ENCODE measurements around the gene PSMG2.
A peak's percentile ranks its signal among the peaks of the same experiment; 100 is the strongest.

The PSMG2 gene

DNA sequence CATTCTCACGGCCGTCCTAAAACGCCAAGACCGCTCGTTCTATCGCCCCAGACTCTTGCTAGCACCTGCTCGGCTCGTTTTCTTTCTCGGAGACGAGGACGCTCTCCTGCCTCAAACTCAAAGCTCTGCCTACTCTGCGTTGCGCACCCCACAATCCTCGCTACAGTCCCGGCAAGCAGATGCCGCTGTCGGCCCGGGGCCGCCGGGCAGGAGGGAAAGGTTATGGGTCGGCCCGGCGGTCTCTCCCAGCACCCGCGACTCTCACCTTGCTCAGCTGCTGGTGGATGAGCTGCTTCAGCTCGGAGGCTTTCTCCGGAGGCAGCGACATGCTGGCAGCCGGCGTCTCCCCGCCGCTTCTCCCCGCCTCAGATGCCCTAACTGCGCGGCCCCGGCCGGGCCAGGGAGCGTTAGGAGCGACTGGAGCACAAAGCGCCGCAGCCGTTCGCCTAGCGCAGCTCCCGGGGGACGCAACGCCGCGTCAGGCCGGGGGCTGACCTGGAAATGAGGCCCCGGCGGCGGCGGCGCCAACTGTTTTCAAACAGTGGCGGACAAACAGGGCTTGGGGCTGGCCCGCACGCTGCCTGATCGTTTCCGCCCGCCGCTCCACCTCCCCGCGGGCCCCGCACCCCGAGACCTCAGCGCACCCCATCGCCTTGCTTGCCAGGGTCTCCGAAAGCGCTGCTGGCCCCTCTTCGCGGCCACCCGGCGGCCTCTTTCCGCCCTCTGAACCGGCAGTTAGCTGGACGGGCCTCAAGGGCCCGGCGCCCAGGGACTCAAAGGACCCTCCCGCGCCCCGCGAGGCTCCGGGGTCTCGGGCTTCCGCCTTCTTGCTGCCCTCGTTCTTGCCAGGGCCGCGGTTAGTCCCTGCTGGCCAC, at the start of gene PSMG2, which contains the start of gene CEP76:
PSMG2 (plus strand) TSS at position 822 of the 875 bp plus-strand sequence. CDS start 66 bp downstream, outside the sequence.
CEP76 (minus strand) TSS at position 503 of the 875 bp plus-strand sequence; CDS start at position 328, 175 bp downstream.
- DNase-seq, result peak; percentile 85

- no peak for DNase-seq
Measured at GRCh38 chr18:12654971-12655370, 47.9 kb upstream of the PSMG2 start.

- no peak for DNase-seq
Measured at GRCh38 chr18:12656605-12656937, 46.3 kb upstream of the PSMG2 start.

DNA sequence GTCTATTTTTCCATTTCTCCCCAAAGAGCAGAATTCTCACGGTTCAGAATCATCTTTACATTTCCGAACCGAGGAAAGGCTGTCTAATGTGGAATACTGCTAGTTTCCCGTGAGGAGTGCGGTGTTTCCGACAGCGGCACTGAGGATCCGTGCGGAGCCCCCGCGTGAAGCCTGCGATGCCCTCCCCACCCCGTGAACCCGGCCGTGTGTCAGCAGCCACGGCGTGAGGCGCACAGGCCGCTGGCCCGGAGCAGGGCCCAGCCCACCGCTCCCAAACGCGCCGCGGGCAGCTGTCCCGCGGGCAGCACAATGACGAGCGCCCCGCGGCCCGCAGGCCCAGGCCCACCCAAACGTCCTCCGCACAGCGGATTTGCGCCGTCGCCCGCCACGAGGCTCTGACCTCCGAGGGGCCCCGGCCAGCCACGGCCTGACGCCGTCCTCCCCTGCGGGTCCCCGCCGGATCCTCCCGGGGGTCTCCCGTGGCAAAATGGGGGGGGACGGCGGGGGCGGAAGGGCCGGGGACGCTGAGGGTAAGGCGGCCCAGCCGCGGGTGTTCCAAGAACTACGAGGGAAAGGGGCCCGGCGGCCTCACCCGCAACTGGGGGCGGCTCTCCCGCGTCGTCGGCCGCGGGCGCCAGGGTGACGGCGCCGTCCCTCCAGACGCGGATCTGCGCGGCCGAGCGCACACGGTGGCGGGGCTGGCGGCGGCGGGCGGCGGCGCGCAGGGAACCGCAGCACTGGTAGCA, 45.7 kb upstream of the PSMG2 start:
- no peak for DNase-seq

GRCh38 chr18:12657684-12658425, 45.0 kb upstream of the PSMG2 start, which contains the start of gene SPIRE1:
Gene SPIRE1 (minus strand): TSS chr18:12658107. CDS start chr18:12657866, 241 bp downstream.
- DNase-seq, result peak; percentile 72

DNA sequence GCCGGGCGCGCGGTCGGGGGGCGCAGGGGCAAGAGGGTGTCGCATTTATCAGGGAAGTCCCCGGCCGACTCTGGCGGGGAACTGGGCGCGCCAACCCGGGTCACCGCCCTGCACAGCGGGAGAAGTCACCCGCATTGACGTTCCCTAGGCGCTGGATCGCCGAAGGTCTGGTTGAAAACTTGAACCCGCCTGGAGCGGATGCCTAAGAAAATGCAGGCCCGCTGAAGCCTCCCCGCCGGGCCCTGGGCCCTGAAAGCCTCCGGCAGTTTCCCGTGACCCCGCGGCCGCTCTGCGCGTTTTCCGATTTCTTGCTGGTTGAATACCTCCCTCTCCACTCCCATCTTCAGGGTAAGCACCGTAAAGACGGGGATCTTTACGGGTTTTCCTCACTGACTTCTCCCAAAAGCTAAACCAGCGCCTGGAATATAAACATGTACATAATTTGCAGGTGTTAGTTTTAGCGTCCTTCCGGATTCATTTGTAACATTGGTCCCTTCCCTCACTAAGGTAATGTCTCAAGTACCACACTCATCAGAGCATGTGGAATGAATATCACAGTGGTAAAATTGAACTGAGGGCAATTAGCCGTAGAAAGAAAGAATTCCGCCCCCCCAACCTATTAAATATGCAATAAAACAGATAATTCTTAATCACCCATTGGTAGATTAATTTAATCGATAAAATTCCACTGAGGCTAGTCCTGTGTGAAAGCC, 44.3 kb upstream of the PSMG2 start:
- peak; percentile 49 for DNase-seq

- peak; percentile 38 for DNase-seq
Measured at GRCh38 chr18:12659904-12660605, 42.8 kb upstream of the PSMG2 start.

DNA sequence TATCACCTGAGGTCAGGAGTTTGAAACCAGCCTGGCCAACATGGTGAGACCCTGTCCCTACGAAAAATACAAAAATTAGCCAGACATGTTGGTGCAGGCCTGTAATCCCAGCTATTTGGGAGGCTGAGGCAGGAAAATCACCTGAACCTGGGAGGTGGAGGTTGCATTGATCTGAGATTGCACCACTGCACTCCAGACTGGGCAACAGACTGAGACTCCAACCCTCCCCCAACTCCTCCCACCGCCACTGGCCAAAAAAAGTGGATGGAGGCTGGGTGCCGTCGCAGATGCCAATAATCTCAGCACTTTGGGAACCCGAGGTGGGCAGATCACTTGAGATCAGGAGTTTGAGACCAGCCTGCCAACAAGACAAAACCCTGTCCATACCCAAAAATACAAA, 34.8 kb upstream of the PSMG2 start:
- no peak for DNase-seq

DNA sequence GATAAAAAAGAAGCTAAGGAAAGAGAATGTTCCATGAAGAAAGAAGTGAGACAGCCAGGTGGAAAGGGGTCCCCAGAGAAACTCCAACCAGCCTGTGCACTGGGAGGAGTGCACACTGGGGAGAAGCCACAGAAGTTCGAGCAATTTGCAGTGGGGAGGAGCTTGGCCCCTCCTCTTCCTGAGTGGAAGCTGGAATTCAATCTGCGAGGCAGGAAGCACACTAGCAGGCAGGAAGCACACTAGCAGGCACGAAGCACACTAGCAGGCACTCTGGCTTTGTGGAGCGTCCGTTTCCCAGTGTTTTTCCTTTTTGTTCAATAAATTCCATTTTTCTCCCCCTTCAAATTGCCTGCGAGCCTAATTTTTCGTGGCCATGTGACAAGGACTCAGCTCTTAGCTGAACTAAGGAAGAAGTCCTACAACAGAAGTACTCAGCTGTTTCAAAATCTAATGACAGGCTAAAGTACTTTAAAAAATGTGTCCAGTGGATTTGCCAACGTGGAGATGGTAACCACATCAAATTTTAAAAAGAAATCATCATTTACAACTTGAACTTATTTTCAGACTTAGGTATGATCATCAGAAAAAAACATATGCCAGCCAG, 23.6 kb upstream of the PSMG2 start:
- DNase-seq, result no peak

- no peak for DNase-seq
Measured at GRCh38 chr18:12686100-12686499, 16.7 kb upstream of the PSMG2 start.

DNA sequence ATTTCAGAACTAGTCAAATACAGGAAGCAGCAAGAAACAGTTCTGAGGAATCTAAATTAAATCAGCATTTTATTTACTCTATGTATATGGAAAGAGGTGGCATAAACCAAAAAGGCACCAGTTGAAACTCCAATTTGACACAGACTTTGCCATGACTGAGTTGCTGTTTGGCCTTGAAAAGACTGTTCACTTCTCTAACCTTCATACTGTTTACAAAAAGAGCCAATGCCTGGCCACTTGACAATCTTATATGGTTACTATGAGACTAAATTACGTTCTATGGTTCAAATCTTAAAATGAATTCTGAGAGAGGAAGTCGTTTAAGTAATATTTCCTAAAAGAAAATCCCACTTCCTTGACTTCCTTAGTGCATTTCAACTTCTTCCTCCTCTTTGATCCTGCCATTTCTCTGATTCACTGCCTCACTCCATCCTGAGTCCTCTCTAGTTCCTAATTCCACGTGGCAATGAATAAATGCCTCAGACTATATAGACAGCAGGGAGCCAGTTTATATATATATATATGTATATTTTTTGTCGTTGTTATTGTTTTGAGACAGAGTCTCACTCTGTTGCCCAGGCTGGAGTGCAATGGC, 13.5 kb upstream of the PSMG2 start:
- DNase-seq, result no peak

GRCh38 chr18:12692206-12692605, 10.6 kb upstream of the PSMG2 start:
- DNase-seq, result no peak

GRCh38 chr18:12694032-12694431, 8.8 kb upstream of the PSMG2 start:
- no peak for DNase-seq

DNA sequence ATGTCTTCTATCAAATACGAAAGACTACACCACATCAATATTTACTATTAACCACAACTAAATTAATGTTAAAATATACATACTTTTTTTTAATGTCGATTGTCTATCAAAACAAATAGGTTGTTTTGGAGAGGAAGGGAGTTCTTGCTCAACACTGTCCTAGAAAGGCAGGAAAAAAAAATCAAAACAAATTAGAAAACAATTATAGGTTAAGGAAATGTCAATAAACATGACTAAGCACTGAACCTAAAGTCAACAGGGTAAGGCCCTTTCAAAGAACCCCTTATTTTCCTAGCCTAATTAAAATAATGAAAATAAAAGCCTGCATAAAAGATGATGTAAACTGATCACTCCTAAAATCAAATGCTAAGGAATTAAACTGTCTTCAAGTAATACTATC, 3.1 kb upstream of the PSMG2 start:
- no peak for DNase-seq

DNA sequence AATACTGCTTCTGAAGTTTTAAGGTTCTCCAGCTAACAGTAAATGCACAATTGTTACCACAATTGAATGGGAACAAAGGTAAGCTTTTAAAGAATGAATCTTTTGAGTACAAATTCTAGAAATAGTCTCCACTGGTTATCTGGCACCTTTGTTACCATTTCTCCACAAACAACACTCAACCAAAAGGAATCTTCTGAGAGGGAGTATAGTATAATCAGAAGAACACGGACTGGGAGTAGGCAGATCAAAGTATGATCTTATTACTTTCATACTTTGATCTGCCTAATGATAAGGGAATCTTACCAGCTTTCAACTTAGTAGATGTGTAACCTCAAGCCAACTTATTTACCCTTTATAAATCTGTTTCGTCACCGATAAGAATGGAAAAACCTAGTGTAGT, 1.7 kb upstream of the PSMG2 start:
- no peak for DNase-seq

- no peak for DNase-seq
Measured at GRCh38 chr18:12703096-12703567, 290 bp downstream of the PSMG2 start.

- DNase-seq, result no peak
Measured at GRCh38 chr18:12703664-12704063, 822 bp downstream of the PSMG2 start.

DNA sequence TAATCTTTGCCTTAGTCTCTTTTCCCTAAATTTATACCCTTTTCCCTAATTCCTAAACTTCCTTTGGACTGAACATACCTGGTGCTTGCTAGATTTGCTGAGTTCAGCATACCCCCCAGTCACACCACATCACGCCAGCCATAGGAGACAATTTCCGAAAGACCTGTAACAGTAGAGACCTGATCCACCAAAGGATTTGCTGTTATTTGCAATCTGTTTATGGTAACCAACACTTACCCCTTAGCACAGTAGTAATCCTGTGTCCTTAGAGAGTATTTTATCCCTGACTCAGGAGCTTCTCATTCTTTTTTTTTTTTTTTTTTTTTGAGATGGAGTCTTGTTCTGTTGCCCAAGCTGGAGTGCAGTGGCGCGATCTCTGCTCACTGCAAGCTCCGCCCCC, 8.6 kb downstream of the PSMG2 start:
- DNase-seq, result no peak

DNA sequence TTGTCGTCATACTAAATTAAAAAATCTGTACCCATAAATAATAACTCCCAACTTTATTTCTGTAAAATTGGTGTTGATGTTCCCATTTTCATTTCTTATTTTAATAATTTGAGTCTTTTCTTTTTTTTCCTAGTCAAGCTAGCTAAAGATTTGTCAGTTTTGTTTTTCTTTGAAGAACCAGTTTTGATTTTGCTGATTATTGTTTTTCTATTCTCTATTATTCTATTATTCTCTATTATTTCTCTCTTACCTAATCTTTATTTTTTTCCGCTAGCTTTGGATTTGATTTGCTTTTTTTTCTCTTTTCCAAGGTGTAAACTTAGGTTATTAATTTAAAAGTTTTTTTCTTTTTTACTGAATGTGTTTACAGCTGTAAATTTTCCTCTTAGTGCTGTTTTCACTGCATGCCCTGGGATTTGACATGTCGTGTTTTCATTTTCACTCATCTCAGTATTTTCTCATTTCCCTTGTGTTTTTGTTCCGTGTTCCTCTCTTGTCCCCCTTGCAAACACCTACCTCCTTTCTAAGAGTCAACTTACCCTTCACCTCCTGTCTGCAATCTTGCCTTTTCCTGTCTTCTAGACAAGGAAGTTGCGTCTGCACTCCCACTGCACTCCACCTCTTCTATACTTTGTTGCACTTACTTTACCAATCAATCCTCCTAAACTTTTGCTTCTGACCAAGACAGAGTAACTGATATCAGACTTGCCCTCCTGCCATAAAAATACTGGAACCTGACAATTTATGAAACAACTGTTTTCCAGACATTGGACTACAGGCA, 18.8 kb downstream of the PSMG2 start:
- no peak for DNase-seq

DNA sequence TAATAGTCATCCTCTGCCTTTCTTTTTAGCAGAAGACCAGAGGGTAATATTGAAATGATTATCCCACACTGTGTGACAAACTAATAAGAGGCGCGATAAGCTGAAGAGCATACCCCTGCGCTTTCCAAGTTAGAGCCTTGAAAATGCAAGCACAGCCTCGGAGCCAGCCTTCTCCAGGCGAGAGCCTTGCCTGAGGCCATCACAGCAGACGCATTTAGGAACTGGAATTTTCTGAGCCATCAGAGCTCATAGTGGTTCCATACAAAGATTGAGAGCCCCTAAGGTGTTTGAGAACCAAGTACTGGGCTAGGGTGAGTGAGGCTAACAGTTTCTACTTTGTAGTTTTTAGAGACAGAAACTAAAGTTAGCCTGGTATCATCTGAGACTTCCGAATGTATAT, 19.9 kb downstream of the PSMG2 start:
- DNase-seq, result no peak
